Ascending aorta (tissue), 2 donors: Measurements from ENCODE around the gene MEIS2. TPM values are rescaled to one million over a fixed set of nuclear protein-coding genes. Genes with fewer than 3 reads are reported as not detected.

Experiments used
- DNase-seq, 2 donors: peaks; one replicate each; pipeline ENCODE4 v3.0.0-alpha.2; 2019; ENCODE audit warnings: low spot score in 2 of 2
- H3K27ac ChIP-seq, 2 donors: fragments of 200-600 bp; sonication (generic); one replicate each; pipeline ENCODE4 v1.5.1; 2016 to 2017; ENCODE audit warnings: mild to moderate bottlenecking in 1 of 2
- H3K27me3 ChIP-seq: fragments of 200-600 bp; sonication (generic); one replicate; pipeline ENCODE4 v1.5.1; 2017
- H3K36me3 ChIP-seq, 2 donors: fragments of 200-600 bp; sonication (generic); one replicate each; pipeline ENCODE4 v1.5.1; 2016
- H3K4me1 ChIP-seq, 2 donors: fragments of 200-600 bp; sonication (generic); one replicate each; pipeline ENCODE4 v1.5.1; 2016 to 2017; ENCODE audit warnings: mild to moderate bottlenecking in 1 of 2
- H3K4me3 ChIP-seq, 2 donors: fragments of 200-600 bp; sonication (generic); one replicate each; pipeline ENCODE4 v1.5.1; 2016 to 2017; ENCODE audit warnings: mild to moderate bottlenecking in 1 of 2
- H3K9me3 ChIP-seq, 2 donors: fragments of 200-600 bp; sonication (generic); one replicate each; pipeline ENCODE4 v1.5.1; 2016
- CTCF ChIP-seq, 3 experiments: fragments of 200-600 bp in 2 of 3; fragments of 450-650 bp in 1 of 3; sonication (generic) in 2 of 3; IDR thresholded peaks; one replicate each; pipeline ENCODE4 v1.5.1; 2016 to 2019; ENCODE audit warnings: antibody characterized with exemption in 3 of 3, mild to moderate bottlenecking in 1 of 3, moderate library complexity in 1 of 3
- intact Hi-C: fragments of 100-400 bp; cut with DNase I; formaldehyde crosslinking; loops from one replicate; pipeline ENCODE4 v1.15.1; 2023
- total RNA-seq: library from RNA; depleted of rRNA; stranded (reverse); fragments of >200 nt; gene quantifications from one replicate; pipeline ENCODE4 v1.1.0, GENCODE V29; 2016

The MEIS2 gene
- total RNA-seq, 1 donor from 2014 or later: 11.5 TPM

GRCh38 chr15:36943508-36944361, 156.6 kb downstream of the MEIS2 start:
- intact Hi-C loops: no loop called here
- no peak overlapping the region for H3K27ac ChIP-seq
- peaks cover 0 to 13% of the 10 kb centered on the region in 2 donors for H3K4me1 ChIP-seq
- no peak for DNase-seq
- H3K4me3 ChIP-seq: no peak overlapping the region
- no peaks in the 10 kb centered on the region for H3K36me3 ChIP-seq
- no peaks in the 10 kb centered on the region for H3K27me3 ChIP-seq
- H3K9me3 ChIP-seq: no peaks in the 10 kb centered on the region
- no peak for TF ChIP-seq CTCF (IDR thresholded peaks at IDR 0.05)

- intact Hi-C loops: no loop called here
- H3K4me1 ChIP-seq: peaks cover 0 to 13% of the 10 kb centered on the region in 2 donors
- H3K36me3 ChIP-seq: no peaks in the 10 kb centered on the region
- H3K9me3 ChIP-seq: no peaks in the 10 kb centered on the region
- DNase-seq: no peak
- no peak overlapping the region for H3K4me3 ChIP-seq
- H3K27me3 ChIP-seq: no peaks in the 10 kb centered on the region
- TF ChIP-seq CTCF (IDR thresholded peaks at IDR 0.05): no peak
- no peak overlapping the region for H3K27ac ChIP-seq
Measured at GRCh38 chr15:36942248-36942827, 158.0 kb downstream of the MEIS2 start.

GRCh38 chr15:36941798-36942197, 158.6 kb downstream of the MEIS2 start:
- no peak for DNase-seq
- H3K36me3 ChIP-seq: no peaks in the 10 kb centered on the region
- intact Hi-C loops: no loop called here
- H3K27me3 ChIP-seq: no peaks in the 10 kb centered on the region
- no peak overlapping the region for H3K27ac ChIP-seq
- H3K4me3 ChIP-seq: no peak overlapping the region
- TF ChIP-seq CTCF (IDR thresholded peaks at IDR 0.05): no peak
- H3K4me1 ChIP-seq: peaks cover 0 to 13% of the 10 kb centered on the region in 2 donors
- H3K9me3 ChIP-seq: no peaks in the 10 kb centered on the region

- TF ChIP-seq CTCF (IDR thresholded peaks at IDR 0.05): no peak
- intact Hi-C loops: no loop called here
- Histone ChIP-seq H3K4me3 (no peak overlapping the region), H3K4me1 (peaks cover 0 to 13% of the 10 kb centered on the region in 2 donors), H3K27ac (no peak overlapping the region), H3K36me3 (no peaks in the 10 kb centered on the region), H3K27me3 (no peaks in the 10 kb centered on the region), H3K9me3 (no peaks in the 10 kb centered on the region)
- no peak for DNase-seq
Measured at GRCh38 chr15:36940636-36941260, 159.6 kb downstream of the MEIS2 start.

- intact Hi-C loops: no loop called here
- no peak for DNase-seq
- Histone ChIP-seq H3K27me3 (no peaks in the 10 kb centered on the region), H3K9me3 (no peaks in the 10 kb centered on the region), H3K27ac (no peak overlapping the region), H3K36me3 (no peaks in the 10 kb centered on the region), H3K4me1 (peaks cover 0 to 13% of the 10 kb centered on the region in 2 donors), H3K4me3 (no peak overlapping the region)
- no peak for TF ChIP-seq CTCF (IDR thresholded peaks at IDR 0.05)
Measured at GRCh38 chr15:36940219-36940618, 160.1 kb downstream of the MEIS2 start.
